BLaER1 (cell line): Measurements from ENCODE around the gene DDO.
A peak's percentile ranks its signal among the peaks of the same experiment; 100 is the strongest.

ENCODE experiments used
- H3K27ac ChIP-seq: shearing (Covaris generic); formaldehyde crosslinking; 2 replicates; pipeline ENCODE4 v1.8.1; 2022
- H3K27me3 ChIP-seq: shearing (Covaris generic); formaldehyde crosslinking; 2 replicates; pipeline ENCODE4 v1.8.1; 2022
- H3K36me3 ChIP-seq: shearing (Covaris generic); formaldehyde crosslinking; 2 replicates; pipeline ENCODE4 v1.8.1; 2022
- H3K4me1 ChIP-seq: shearing (Covaris generic); formaldehyde crosslinking; 2 replicates; pipeline ENCODE4 v1.8.1; 2022
- H3K4me2 ChIP-seq: shearing (Covaris generic); formaldehyde crosslinking; 2 replicates; pipeline ENCODE4 v1.8.1; 2022
- H3K4me3 ChIP-seq: shearing (Covaris generic); formaldehyde crosslinking; 2 replicates; pipeline ENCODE4 v1.8.1; 2022
- H3K9ac ChIP-seq: shearing (Covaris generic); formaldehyde crosslinking; 2 replicates; pipeline ENCODE4 v1.8.1; 2022
- H3K9me3 ChIP-seq: shearing (Covaris generic); formaldehyde crosslinking; 2 replicates; pipeline ENCODE4 v1.8.1; 2022
- H4K20me1 ChIP-seq: shearing (Covaris generic); formaldehyde crosslinking; 2 replicates; pipeline ENCODE4 v1.8.1; 2022
- Cebpa-rat ChIP-seq: shearing (Covaris generic); IDR thresholded peaks from 2 replicates; pipeline ENCODE4 v1.8.1; 2022

The DDO gene

DNA sequence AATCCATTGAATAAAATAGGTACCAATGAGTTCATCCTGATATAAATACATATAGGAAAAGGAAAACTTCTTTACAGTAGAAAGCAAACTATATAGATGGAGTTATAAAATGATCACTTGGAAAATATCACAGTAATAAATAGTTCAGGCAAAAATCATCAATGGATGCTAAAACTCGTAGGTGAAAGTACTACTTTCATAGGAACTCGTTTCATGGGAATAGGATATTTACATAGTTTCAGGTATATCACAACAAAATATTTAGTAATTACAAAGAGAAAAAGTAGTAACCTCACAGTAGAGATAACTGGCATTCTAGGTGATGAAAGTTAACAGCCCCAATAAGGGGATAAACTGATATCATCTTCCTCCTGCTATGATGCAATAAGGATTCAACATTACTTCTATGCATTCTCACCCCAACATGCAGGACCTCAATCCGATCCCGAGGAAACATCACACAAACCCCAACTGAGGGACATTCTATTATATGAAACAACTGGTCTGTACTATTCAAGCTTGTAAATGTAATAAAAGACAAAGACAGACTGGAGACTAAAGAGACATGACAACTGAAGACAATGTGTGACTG, 13.7 kb downstream of the DDO start:
- no peaks in the 10 kb centered on the region for H4K20me1 ChIP-seq
- TF ChIP-seq Cebpa-rat = no peak
- H3K27ac ChIP-seq = no peak overlapping the region
- H3K4me1 ChIP-seq = peaks cover 5% of the 10 kb centered on the region; the same call in 1 of the 2 replicates
- H3K27me3 ChIP-seq = peaks cover 15% of the 10 kb centered on the region
- no peak overlapping the region for H3K4me2 ChIP-seq
- H3K9ac ChIP-seq = no peak overlapping the region
- H3K9me3 ChIP-seq = peaks cover 8% of the 10 kb centered on the region; the same call in 1 of the 2 replicates
- H3K36me3 ChIP-seq = no peaks in the 10 kb centered on the region
- H3K4me3 ChIP-seq = no peak overlapping the region

- Histone ChIP-seq H3K9me3 (peaks cover 8% of the 10 kb centered on the region; the same call in 1 of the 2 replicates), H4K20me1 (no peaks in the 10 kb centered on the region), H3K4me2 (0 out of 2 replicates have a peak overlapping the region, but pooled peaks have one; percentile 39), H3K36me3 (no peaks in the 10 kb centered on the region), H3K9ac (no peak overlapping the region), H3K4me1 (peaks cover 5% of the 10 kb centered on the region; the same call in 1 of the 2 replicates), H3K27me3 (peaks cover 15% of the 10 kb centered on the region), H3K4me3 (no peak overlapping the region), H3K27ac (no peak overlapping the region)
- TF ChIP-seq Cebpa-rat = no peak
These were observed 15.2 kb downstream of the DDO start for GRCh38 chr6:110400208-110400607.

DNA sequence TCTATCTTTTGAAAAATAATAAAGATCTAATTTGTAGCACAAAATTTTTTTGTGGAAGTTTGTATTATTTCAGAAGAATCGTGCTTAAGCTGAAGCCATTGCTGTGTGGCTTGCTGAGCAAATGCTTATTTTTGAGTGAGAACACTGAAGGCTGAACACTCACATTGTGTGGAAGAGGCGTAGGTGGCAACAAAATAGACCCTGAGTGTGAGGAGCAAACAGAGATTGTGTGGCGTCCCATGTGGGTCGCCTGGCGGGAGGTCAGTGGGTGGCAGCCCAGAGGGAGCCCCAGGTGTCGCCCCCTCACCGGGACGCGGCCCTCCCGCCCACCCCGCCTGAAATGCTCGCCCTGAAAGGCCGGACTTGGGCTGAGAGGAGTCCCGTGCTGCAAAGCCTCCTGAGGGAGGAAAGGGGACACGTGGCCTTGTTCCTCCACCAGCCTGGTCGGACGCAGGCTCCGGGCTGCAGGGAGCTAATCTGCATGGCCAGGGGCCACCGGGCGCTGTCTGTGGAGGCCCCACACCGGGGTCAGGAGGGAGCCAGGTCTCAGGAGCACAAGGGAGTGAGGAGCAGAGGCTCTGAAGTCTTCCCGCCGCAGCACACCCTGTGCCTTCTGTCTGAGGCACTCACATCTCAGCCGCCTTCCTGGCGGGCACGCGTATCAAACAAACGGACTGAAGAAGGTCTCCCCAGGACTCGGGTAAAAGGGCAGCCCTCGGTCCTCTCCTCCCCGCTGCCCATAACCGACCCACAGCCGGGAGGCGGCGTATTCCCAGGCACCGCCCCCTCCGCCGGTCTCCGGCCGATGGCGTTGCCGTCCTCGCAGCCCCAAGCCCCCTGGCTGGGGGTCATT, 15.9 kb downstream of the DDO start:
- Histone ChIP-seq H3K9ac (no peak overlapping the region), H3K4me2 (peak overlapping the region; percentile 39; the same call in 1 of the 2 replicates), H3K27me3 (peaks cover 15% of the 10 kb centered on the region), H3K4me1 (peaks cover 5% of the 10 kb centered on the region; the same call in 1 of the 2 replicates), H3K4me3 (no peak overlapping the region), H3K36me3 (no peaks in the 10 kb centered on the region), H3K27ac (no peak overlapping the region), H3K9me3 (peaks cover 8% of the 10 kb centered on the region; the same call in 1 of the 2 replicates), H4K20me1 (no peaks in the 10 kb centered on the region)
- TF ChIP-seq Cebpa-rat = no peak

DNA sequence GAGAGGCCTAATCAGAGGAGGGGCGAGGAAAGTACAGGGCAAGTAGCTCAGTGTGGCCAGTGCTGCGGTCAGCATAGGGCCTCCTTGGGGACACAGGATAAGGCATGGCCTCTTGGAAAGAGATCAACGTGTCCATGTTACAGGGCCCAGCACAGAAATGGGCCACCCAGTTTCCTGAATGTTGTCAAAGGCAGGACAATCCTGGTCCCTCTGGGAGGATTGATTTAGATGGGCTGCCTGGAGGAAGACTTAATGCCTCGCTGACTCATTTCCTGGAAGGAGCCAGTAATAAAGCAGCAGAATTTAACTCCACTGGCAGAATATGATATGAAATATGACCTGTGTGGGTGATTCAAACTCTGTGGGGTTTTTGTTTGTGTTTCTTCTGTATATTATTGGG, 16.6 kb downstream of the DDO start:
- peak overlapping the region; percentile 10; the same call in 1 of the 2 replicates for H3K4me2 ChIP-seq
- H3K36me3 ChIP-seq = no peaks in the 10 kb centered on the region

GRCh38 chr6:110395221-110395620, 20.2 kb downstream of the DDO start:
- Histone ChIP-seq H3K27me3 (peaks cover 8% of the 10 kb centered on the region), H3K36me3 (no peaks in the 10 kb centered on the region), H4K20me1 (no peaks in the 10 kb centered on the region), H3K9me3 (peaks cover 6% of the 10 kb centered on the region; the same call in 1 of the 2 replicates), H3K4me3 (no peak overlapping the region), H3K4me2 (no peak overlapping the region), H3K27ac (no peak overlapping the region), H3K9ac (no peak overlapping the region), H3K4me1 (peaks cover 9% of the 10 kb centered on the region)
- no peak for TF ChIP-seq Cebpa-rat

More for the DNA sequence above, 16.6 kb downstream of the DDO start:
- no peak overlapping the region for H3K9ac ChIP-seq
- peaks cover 8% of the 10 kb centered on the region; the same call in 1 of the 2 replicates for H3K9me3 ChIP-seq
- no peak overlapping the region for H3K4me3 ChIP-seq
- H3K27ac ChIP-seq = no peak overlapping the region
- peaks cover 15% of the 10 kb centered on the region for H3K27me3 ChIP-seq
- no peak for TF ChIP-seq Cebpa-rat
- no peaks in the 10 kb centered on the region for H4K20me1 ChIP-seq
- peaks cover 5% of the 10 kb centered on the region; the same call in 1 of the 2 replicates for H3K4me1 ChIP-seq

DNA sequence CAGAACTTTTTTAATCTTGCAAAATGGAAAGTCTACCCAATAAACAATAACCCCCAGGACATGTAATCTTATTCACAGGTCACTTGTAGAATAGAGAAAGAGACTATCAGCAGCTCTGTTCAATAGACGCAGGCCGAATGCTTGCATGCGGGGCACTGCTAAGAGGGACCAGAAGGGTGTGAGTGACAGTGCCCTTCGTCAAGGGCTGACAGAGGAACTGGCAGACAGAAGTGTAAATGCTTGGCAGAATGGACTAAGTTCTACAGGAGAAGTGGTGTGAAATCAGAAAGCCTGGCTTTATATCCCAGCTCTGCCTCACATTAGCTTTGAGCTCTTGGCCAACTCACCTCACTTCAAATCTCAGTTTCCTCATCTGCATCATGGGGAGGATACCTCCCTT, 21.0 kb downstream of the DDO start:
- no peak overlapping the region for H3K4me2 ChIP-seq
- H3K27ac ChIP-seq = no peak overlapping the region
- no peaks in the 10 kb centered on the region for H4K20me1 ChIP-seq
- H3K9ac ChIP-seq = no peak overlapping the region
- H3K4me3 ChIP-seq = no peak overlapping the region
- H3K27me3 ChIP-seq = peaks cover under 1% of the 10 kb centered on the region; the same call in 1 of the 2 replicates
- H3K9me3 ChIP-seq = no peaks in the 10 kb centered on the region
- no peaks in the 10 kb centered on the region for H3K36me3 ChIP-seq
- H3K4me1 ChIP-seq = peaks cover 13% of the 10 kb centered on the region
- no peak for TF ChIP-seq Cebpa-rat

GRCh38 chr6:110392727-110393126, 22.6 kb downstream of the DDO start:
- Histone ChIP-seq H3K4me2 (no peak overlapping the region), H3K9me3 (no peaks in the 10 kb centered on the region), H3K4me1 (peaks cover 17% of the 10 kb centered on the region), H3K4me3 (no peak overlapping the region), H3K27me3 (no peaks in the 10 kb centered on the region), H3K27ac (no peak overlapping the region), H3K9ac (no peak overlapping the region), H3K36me3 (no peaks in the 10 kb centered on the region), H4K20me1 (no peaks in the 10 kb centered on the region)
- no peak for TF ChIP-seq Cebpa-rat

DNA sequence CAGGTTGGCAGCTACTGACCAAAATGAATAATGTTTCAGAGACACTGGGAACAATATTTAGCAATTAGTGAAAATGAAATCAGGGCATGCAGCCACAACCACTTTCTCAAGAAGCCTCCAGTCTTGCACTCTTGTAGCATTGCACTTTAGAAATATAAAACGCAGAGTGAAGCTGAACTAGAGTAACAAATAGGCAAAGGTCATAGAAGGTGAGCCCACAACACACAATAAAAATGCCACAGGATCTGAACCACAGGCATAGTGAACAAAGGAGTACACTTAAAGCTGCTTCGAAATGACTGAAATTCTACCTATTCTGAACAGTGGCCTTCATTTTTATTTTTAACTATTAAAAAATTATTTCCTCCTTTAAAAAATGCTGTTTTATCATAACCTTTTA, 25.0 kb downstream of the DDO start:
- Histone ChIP-seq H3K4me2 (peak overlapping the region; percentile 66), H3K4me3 (no peak overlapping the region), H3K9me3 (no peaks in the 10 kb centered on the region), H3K9ac (no peak overlapping the region), H3K27ac (no peak overlapping the region), H4K20me1 (no peaks in the 10 kb centered on the region), H3K36me3 (no peaks in the 10 kb centered on the region), H3K4me1 (peaks cover 17% of the 10 kb centered on the region), H3K27me3 (no peaks in the 10 kb centered on the region)
- no peak for TF ChIP-seq Cebpa-rat

- Histone ChIP-seq H3K9ac (no peak overlapping the region), H3K27me3 (no peaks in the 10 kb centered on the region), H3K4me3 (no peak overlapping the region), H3K36me3 (no peaks in the 10 kb centered on the region), H3K4me2 (peak overlapping the region; percentile 66), H3K9me3 (no peaks in the 10 kb centered on the region), H3K4me1 (peaks cover 17% of the 10 kb centered on the region), H3K27ac (no peak overlapping the region; the same call in 1 of the 2 replicates), H4K20me1 (no peaks in the 10 kb centered on the region)
- no peak for TF ChIP-seq Cebpa-rat
These were observed 25.5 kb downstream of the DDO start for GRCh38 chr6:110389689-110390382.
